ENCODE data around the gene RPS6KA1. TPM values are rescaled to one million over a fixed set of nuclear protein-coding genes. Genes with fewer than 3 reads are reported as not detected.

Gene RPS6KA1
- total RNA-seq, 1 donor from 2014 or later = 25.3 TPM

DNA sequence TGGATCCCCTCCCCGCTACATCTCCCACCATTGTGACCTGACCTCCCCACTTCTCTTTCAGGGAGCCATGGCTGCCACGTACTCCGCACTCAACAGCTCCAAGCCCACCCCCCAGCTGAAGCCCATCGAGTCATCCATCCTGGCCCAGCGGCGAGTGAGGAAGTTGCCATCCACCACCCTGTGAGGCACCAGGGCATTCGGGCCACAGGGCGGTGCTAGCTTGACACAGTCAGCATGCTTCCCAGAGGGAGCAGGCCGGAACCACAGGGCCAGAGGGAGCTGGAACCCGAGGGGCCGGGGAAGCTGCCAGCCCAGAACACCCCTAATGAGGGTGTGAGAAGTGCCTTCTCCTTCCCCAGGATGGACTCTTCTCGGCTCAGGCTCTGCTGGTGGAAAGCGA lies 44.5 kb downstream of the RPS6KA1 start:
- Mint-ChIP-seq H3K27me3 (ENCODE audit: unreplicated experiment) (peaks cover 3% of the 10 kb centered on the region), H3K4me1 (ENCODE audit: unreplicated experiment) (no peaks in the 10 kb centered on the region), H3K9me3 (ENCODE audit: unreplicated experiment) (no peaks in the 10 kb centered on the region), H3K27ac (ENCODE audit: unreplicated experiment) (no peak overlapping the region), H3K4me3 (ENCODE audit: unreplicated experiment) (no peak overlapping the region), H3K36me3 (ENCODE audit: low read depth, unreplicated experiment) (peaks cover 16% of the 10 kb centered on the region)
- DNase-seq (ENCODE audit: low spot score) = no peak
- no peak for TF ChIP-seq CTCF (IDR thresholded peaks at IDR 0.05; ENCODE audit: unreplicated experiment)

DNA sequence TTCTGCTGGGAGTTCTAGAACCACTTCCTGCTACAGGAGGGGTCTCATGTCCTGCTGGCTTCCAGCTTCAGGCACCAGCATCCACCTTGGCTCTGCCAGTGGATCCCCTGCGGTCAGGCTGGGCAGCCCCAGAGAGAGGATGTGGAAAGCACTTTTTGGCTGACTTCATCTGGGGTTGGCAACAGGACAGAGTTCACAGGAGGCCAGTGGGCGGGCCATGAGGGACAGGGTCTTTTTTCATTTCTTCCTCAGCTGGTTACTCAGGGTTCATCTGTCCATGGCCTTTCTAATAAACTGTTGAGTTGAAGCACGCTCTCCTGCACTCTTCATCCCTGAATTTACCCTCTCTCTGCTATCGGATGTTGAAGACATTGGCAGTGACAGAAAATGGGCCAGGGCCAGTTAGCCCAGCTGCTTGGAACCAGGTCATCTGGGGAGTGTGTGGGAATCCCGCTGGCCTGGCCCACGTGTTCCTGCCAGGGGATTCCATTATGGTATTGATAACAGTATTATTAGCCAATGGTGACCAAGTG lies 45.2 kb downstream of the RPS6KA1 start:
- no peak for TF ChIP-seq CTCF (IDR thresholded peaks at IDR 0.05; ENCODE audit: unreplicated experiment)
- H3K27me3 Mint-ChIP-seq (ENCODE audit: unreplicated experiment) = peaks cover 3% of the 10 kb centered on the region
- no peak for DNase-seq (ENCODE audit: low spot score)
- H3K4me1 Mint-ChIP-seq (ENCODE audit: unreplicated experiment) = no peaks in the 10 kb centered on the region
- H3K9me3 Mint-ChIP-seq (ENCODE audit: unreplicated experiment) = no peaks in the 10 kb centered on the region
- peaks cover 16% of the 10 kb centered on the region for H3K36me3 Mint-ChIP-seq (ENCODE audit: low read depth, unreplicated experiment)
- no peak overlapping the region for H3K27ac Mint-ChIP-seq (ENCODE audit: unreplicated experiment)
- peak overlapping the region; percentile 25 for H3K4me3 Mint-ChIP-seq (ENCODE audit: unreplicated experiment)

DNA sequence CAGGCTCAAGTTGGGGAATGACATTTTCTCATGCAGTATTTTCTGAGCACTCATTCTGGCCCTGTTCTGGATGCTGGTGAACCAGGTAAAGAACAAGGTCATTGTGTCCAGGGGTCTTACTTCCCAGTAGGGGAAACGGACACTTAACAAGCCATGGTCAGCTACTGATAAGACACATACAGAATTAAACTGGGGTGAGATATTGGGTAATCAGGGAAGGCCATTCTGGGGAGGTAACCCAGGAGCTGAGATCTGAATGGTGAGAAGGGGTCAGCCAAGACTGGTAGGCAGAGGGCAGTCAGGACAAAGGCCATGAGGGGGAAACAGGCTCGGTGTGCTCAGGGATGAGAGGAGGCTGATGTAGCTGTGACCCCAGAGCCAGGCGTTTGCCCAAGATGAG lies 45.8 kb downstream of the RPS6KA1 start:
- H3K27ac Mint-ChIP-seq (ENCODE audit: unreplicated experiment) = no peak overlapping the region
- peaks cover 3% of the 10 kb centered on the region for H3K27me3 Mint-ChIP-seq (ENCODE audit: unreplicated experiment)
- no peak overlapping the region for H3K4me3 Mint-ChIP-seq (ENCODE audit: unreplicated experiment)
- peaks cover 13% of the 10 kb centered on the region for H3K36me3 Mint-ChIP-seq (ENCODE audit: low read depth, unreplicated experiment)
- no peak for TF ChIP-seq CTCF (IDR thresholded peaks at IDR 0.05; ENCODE audit: unreplicated experiment)
- no peaks in the 10 kb centered on the region for H3K9me3 Mint-ChIP-seq (ENCODE audit: unreplicated experiment)
- no peak for DNase-seq (ENCODE audit: low spot score)
- no peaks in the 10 kb centered on the region for H3K4me1 Mint-ChIP-seq (ENCODE audit: unreplicated experiment)

- H3K4me3 Mint-ChIP-seq (ENCODE audit: unreplicated experiment) = no peak overlapping the region
- H3K4me1 Mint-ChIP-seq (ENCODE audit: unreplicated experiment) = no peaks in the 10 kb centered on the region
- peaks cover 11% of the 10 kb centered on the region for H3K36me3 Mint-ChIP-seq (ENCODE audit: low read depth, unreplicated experiment)
- no peak for TF ChIP-seq CTCF (IDR thresholded peaks at IDR 0.05; ENCODE audit: unreplicated experiment)
- H3K27ac Mint-ChIP-seq (ENCODE audit: unreplicated experiment) = no peak overlapping the region
- H3K9me3 Mint-ChIP-seq (ENCODE audit: unreplicated experiment) = no peaks in the 10 kb centered on the region
- peaks cover 3% of the 10 kb centered on the region for H3K27me3 Mint-ChIP-seq (ENCODE audit: unreplicated experiment)
- no peak for DNase-seq (ENCODE audit: low spot score)
These were observed 48.6 kb downstream of the RPS6KA1 start for GRCh38 chr1:26578167-26578566.

DNA sequence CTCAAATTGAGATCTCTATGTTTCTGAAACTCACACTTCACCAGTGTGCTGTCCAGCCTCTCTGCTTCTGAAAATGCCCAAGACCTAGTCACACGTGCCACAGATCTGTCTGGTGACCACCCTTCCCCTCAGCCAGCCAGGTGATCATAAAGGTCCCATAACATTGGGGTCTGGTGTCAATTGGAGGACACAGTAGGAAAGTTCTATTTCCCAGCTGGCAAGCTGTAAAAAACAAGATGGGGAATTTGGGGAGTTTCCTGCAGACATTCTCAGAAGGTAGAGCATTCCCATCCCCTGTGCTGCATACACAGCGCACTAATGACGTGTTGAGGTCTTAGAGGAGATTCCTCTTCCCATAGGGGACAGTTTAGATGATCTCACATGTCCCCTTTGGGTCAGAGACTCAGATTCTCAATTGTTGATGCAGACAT lies 50.1 kb downstream of the RPS6KA1 start:
- H3K4me1 Mint-ChIP-seq (ENCODE audit: unreplicated experiment) = no peaks in the 10 kb centered on the region
- TF ChIP-seq CTCF (IDR thresholded peaks at IDR 0.05; ENCODE audit: unreplicated experiment) = no peak
- no peak for DNase-seq (ENCODE audit: low spot score)
- H3K9me3 Mint-ChIP-seq (ENCODE audit: unreplicated experiment) = no peaks in the 10 kb centered on the region
- H3K27ac Mint-ChIP-seq (ENCODE audit: unreplicated experiment) = no peak overlapping the region
- H3K27me3 Mint-ChIP-seq (ENCODE audit: unreplicated experiment) = peaks cover 3% of the 10 kb centered on the region
- no peak overlapping the region for H3K4me3 Mint-ChIP-seq (ENCODE audit: unreplicated experiment)
- H3K36me3 Mint-ChIP-seq (ENCODE audit: low read depth, unreplicated experiment) = peaks cover 9% of the 10 kb centered on the region

Data from endothelial cell (in vitro differentiated cells).